ENCODE data around the gene TXNL1.
"Not testable (repeated sequence)": the region's sequence is repeated elsewhere in the genome, so short reads cannot be mapped to it uniquely, and the experiment has no call there.

TXNL1 gene

GRCh38 chr18:56662902-56663301, 24.5 kb upstream of the TXNL1 start:
- TF ChIP-seq CTCF (IDR thresholded peaks at IDR 0.05; ENCODE audit: low read length, missing control alignments), result no peak

GRCh38 chr18:56662502-56662901, 24.1 kb upstream of the TXNL1 start:
- TF ChIP-seq CTCF (IDR thresholded peaks at IDR 0.05; ENCODE audit: low read length, missing control alignments), result no peak
- H3K4me3 ChIP-seq (replicated peaks; ENCODE audit: low read depth, low read length), result no peak overlapping the region
- DNase-seq (ENCODE audit: low read depth), result no peak

More at GRCh38 chr18:56662902-56663301, 24.5 kb upstream of the TXNL1 start:
- DNase-seq (ENCODE audit: low read depth), result no peak
- H3K4me3 ChIP-seq (replicated peaks; ENCODE audit: low read depth, low read length), result no peak overlapping the region

GRCh38 chr18:56662063-56662408, 23.6 kb upstream of the TXNL1 start:
- TF ChIP-seq CTCF (IDR thresholded peaks at IDR 0.05; ENCODE audit: low read length, missing control alignments), result no peak
- DNase-seq (ENCODE audit: low read depth), result no peak
- no peak overlapping the region for H3K4me3 ChIP-seq (replicated peaks; ENCODE audit: low read depth, low read length)

- DNase-seq (ENCODE audit: low read depth), result no peak
- TF ChIP-seq CTCF (IDR thresholded peaks at IDR 0.05; ENCODE audit: low read length, missing control alignments), result no peak
- no peak overlapping the region for H3K4me3 ChIP-seq (replicated peaks; ENCODE audit: low read depth, low read length)
These were observed 23.1 kb upstream of the TXNL1 start for GRCh38 chr18:56661360-56662062.

- TF ChIP-seq CTCF (IDR thresholded peaks at IDR 0.05; ENCODE audit: low read length, missing control alignments), result no peak
- H3K4me3 ChIP-seq (replicated peaks; ENCODE audit: low read depth, low read length), result no peak overlapping the region
- DNase-seq (ENCODE audit: low read depth), result no peak
These were observed 22.3 kb upstream of the TXNL1 start for GRCh38 chr18:56660655-56661054.

- no peak overlapping the region for H3K4me3 ChIP-seq (replicated peaks; ENCODE audit: low read depth, low read length)
- TF ChIP-seq CTCF (IDR thresholded peaks at IDR 0.05; ENCODE audit: low read length, missing control alignments), result no peak
- DNase-seq (ENCODE audit: low read depth), result no peak
These were observed 20.7 kb upstream of the TXNL1 start for GRCh38 chr18:56659111-56659510.

- H3K4me3 ChIP-seq (replicated peaks; ENCODE audit: low read depth, low read length), result no peak overlapping the region
- TF ChIP-seq CTCF (IDR thresholded peaks at IDR 0.05; ENCODE audit: low read length, missing control alignments), result no peak
- DNase-seq (ENCODE audit: low read depth), result no peak
These were observed 19.9 kb upstream of the TXNL1 start for GRCh38 chr18:56658261-56658660.

GRCh38 chr18:56654280-56654679, 15.9 kb upstream of the TXNL1 start:
- H3K4me3 ChIP-seq (replicated peaks; ENCODE audit: low read depth, low read length); DNase-seq (ENCODE audit: low read depth): not testable (repeated sequence)
